NCI-H82 treated with DMSO at 0.1 percent for 48 hours (cell line): ENCODE data around the gene COMTD1.
"Not testable (repeated sequence)": the region's sequence is repeated elsewhere in the genome, so short reads cannot be mapped to it uniquely, and the experiment has no call there.

Experiments used
- DNase-seq: peaks from one replicate; lab custom pipeline; 2025; ENCODE audit not compliant: unreplicated experiment; lab: John Stamatoyannopoulos, UW

Gene COMTD1

GRCh38 chr10:75195035-75195763 is 40.6 kb downstream of the COMTD1 start:
- no peak for DNase-seq

- not testable (repeated sequence) for DNase-seq
These were observed 41.1 kb downstream of the COMTD1 start for GRCh38 chr10:75194625-75195024.

- no peak for DNase-seq
These were observed 43.8 kb downstream of the COMTD1 start for GRCh38 chr10:75191821-75192568.

DNA sequence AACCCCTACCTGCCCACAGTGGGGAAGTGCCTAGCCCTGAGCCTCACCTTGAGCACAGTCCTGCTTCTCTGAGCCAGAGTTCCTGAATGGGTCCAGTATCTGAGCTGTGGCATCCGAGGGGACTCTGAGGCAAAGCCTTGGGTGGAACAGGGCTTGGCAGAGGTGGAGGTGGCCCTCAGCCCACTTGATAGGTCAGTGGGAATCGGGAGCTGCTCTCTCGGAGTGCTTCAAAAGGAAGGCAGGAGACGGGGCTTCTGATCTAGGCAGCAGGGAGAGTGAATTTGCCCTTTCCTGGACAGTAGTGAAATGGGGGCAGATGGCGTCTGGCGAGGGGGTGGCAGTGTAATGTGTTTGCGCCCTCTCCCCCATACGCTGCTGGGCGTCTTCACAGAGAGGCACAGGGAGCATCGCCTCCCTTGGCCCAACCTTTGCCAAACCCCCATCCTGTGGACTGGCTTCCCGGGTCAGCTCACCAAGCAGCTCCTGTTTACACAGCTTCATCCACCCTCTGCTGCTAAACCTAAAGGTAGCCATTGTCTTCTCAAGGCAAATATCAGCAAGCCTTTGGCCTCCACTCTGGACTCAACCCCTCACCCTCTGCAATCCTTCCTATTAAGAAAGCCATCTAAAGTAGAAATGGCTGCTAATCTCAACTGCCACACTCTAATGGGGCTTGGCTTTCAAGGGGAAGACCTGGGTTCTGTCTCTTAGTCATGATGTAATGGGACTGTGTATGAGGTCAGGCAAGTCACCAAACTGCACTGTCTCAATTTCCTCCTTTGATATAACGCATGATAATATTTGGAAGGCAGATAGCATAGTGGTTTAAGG is 46.3 kb downstream of the COMTD1 start:
- DNase-seq = no peak

DNA sequence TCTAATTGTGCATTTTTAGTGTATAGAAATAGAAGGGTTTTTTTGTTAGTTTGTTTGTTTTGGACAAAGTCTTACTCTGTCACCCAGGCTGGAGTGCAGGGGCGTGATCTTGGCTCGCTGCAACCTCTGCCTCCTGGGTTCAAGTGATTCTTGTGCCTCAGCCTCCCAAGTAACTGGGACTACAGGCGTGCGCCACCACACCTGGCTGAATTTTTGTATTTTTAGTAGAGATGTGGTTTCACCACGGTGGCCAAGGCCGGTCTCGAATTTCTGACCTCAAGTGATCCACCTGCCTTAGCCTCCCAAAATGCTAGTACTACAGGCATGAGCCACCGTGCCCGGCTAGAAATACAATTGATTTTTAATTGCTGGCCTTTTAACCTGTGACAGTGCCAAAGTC is 47.2 kb downstream of the COMTD1 start:
- DNase-seq = not testable (repeated sequence)

GRCh38 chr10:75187961-75188426 is 47.8 kb downstream of the COMTD1 start:
- no peak for DNase-seq

DNA sequence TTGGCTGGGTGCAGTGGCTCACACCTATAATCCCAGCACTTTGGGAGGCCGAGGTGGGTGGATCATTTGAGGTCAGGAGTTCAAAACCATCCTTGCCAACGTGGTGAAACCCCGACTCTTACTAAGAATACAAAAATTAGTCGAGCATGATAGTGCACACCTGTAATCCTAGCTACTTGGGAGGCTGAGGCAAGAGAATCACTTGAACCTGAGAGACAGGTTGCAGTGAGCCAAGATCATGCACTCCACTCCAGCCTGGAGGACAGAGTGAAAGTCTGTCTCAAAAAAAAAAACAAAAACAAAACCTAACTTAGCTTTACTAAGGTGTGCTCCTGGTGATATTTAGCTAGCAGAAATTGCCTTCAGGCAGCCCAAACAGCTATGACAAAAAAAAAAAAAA is 49.4 kb downstream of the COMTD1 start:
- DNase-seq = no peak
